SH-SY5Y (cell line): ENCODE results near the gene STAP2.

Experiments used
- GATA2 ChIP-seq: IDR thresholded peaks from 2 replicates; pipeline ENCODE4 v1.6.1; 2011; ENCODE audit warnings: mild to moderate bottlenecking, low read depth, low read length
- GATA3 ChIP-seq: IDR thresholded peaks from 2 replicates; pipeline ENCODE4 v1.6.1; 2011; ENCODE audit warnings: low read depth, mild to moderate bottlenecking, low read length, moderate library complexity

The STAP2 gene

GRCh38 chr19:4354897-4355296 is 16.3 kb upstream of the STAP2 start:
- TF ChIP-seq GATA2 (no peak), GATA3 (no peak)

GRCh38 chr19:4354282-4354681 is 15.7 kb upstream of the STAP2 start:
- TF ChIP-seq GATA3 (no peak), GATA2 (no peak)

GRCh38 chr19:4352701-4353121 is 14.1 kb upstream of the STAP2 start:
- TF ChIP-seq GATA2: no peak
- no peak for TF ChIP-seq GATA3

GRCh38 chr19:4350726-4351125 is 12.1 kb upstream of the STAP2 start:
- TF ChIP-seq GATA3 (no peak), GATA2 (no peak)

- no peak for TF ChIP-seq GATA2
- no peak for TF ChIP-seq GATA3
Measured at GRCh38 chr19:4350111-4350510, 11.5 kb upstream of the STAP2 start.

GRCh38 chr19:4347521-4347920 is 8.9 kb upstream of the STAP2 start:
- no peak for TF ChIP-seq GATA3
- no peak for TF ChIP-seq GATA2

GRCh38 chr19:4346020-4346383 is 7.4 kb upstream of the STAP2 start:
- TF ChIP-seq GATA2 (no peak), GATA3 (no peak)

- TF ChIP-seq GATA3 (no peak), GATA2 (no peak)
Measured at GRCh38 chr19:4345342-4346019, 6.9 kb upstream of the STAP2 start.

- TF ChIP-seq GATA2: no peak
- no peak for TF ChIP-seq GATA3
Measured at GRCh38 chr19:4343370-4344307, 5.0 kb upstream of the STAP2 start, which contains the start of gene MPND. Gene MPND (plus strand): TSS chr19:4343562. CDS start chr19:4343594, 32 bp downstream.

- no peak for TF ChIP-seq GATA2
- TF ChIP-seq GATA3: no peak
Measured at GRCh38 chr19:4342615-4343369, 4.2 kb upstream of the STAP2 start.

GRCh38 chr19:4342314-4342614 is 3.6 kb upstream of the STAP2 start:
- no peak for TF ChIP-seq GATA2
- TF ChIP-seq GATA3: no peak

GRCh38 chr19:4337906-4338440 is 654 bp downstream of the STAP2 start:
- no peak for TF ChIP-seq GATA2
- no peak for TF ChIP-seq GATA3

GRCh38 chr19:4334929-4335570 is 3.6 kb downstream of the STAP2 start:
- TF ChIP-seq GATA2 (no peak), GATA3 (no peak)

- TF ChIP-seq GATA2: no peak
Measured at GRCh38 chr19:4329858-4330257, 8.8 kb downstream of the STAP2 start.

GRCh38 chr19:4328243-4328990 is 10.2 kb downstream of the STAP2 start:
- no peak for TF ChIP-seq GATA3
